ENCODE results near the gene MAF.

DNA sequence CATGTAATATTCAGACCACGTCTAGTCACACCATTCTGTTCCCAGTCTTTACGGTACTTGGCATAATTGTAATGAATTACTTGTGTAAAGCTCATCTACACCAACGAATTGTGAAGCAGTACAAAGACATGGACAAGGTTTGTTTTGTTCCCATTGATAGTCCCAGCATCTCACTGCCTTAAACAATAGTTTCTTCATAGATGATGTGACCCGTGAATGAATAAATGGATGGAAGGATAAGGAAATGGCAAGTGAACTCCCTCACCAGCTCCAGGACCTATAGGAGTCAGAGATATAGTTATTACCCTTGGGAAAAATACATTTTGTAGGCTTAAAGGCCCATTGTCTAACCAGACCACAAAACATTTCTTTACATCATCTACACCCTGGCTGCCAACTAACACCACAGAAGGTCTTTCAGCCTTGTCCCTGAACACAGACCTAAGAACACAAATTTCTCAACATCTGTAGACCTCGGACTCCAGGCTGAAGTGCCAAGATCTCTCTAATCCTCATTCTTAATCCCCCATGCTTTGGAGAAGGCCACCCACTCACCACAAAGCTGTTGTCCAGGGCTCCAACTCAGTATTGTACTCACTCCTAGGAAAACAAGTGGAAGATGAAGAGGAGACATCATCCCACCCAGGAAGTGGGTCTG lies 38.2 kb downstream of the MAF start:
- TF ChIP-seq, protein P1, sequence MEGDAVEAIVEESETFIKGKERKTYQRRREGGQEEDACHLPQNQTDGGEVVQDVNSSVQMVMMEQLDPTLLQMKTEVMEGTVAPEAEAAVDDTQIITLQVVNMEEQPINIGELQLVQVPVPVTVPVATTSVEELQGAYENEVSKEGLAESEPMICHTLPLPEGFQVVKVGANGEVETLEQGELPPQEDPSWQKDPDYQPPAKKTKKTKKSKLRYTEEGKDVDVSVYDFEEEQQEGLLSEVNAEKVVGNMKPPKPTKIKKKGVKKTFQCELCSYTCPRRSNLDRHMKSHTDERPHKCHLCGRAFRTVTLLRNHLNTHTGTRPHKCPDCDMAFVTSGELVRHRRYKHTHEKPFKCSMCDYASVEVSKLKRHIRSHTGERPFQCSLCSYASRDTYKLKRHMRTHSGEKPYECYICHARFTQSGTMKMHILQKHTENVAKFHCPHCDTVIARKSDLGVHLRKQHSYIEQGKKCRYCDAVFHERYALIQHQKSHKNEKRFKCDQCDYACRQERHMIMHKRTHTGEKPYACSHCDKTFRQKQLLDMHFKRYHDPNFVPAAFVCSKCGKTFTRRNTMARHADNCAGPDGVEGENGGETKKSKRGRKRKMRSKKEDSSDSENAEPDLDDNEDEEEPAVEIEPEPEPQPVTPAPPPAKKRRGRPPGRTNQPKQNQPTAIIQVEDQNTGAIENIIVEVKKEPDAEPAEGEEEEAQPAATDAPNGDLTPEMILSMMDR (conservative IDR thresholded peaks at IDR 0.05 in 1 of 2, IDR thresholded peaks at IDR 0.05 in 1 of 2; ENCODE audit: low read depth in 1 of 2, low read length in 2 of 2): no peak
- TF ChIP-seq EZH2 (IDR thresholded peaks at IDR 0.05; ENCODE audit: low read length, missing control alignments): no peak
